Keratinocyte (primary cell): Measurements from ENCODE around the gene IGF1.

Experiments used
- EZH2 ChIP-seq: IDR thresholded peaks from one replicate; pipeline ENCODE4 v1.6.1; 2012; ENCODE audit warnings: inconsistent platforms, mild to moderate bottlenecking, low read length, moderate library complexity
- TF ChIP-seq, protein P1 (sequence below), 3 experiments: IDR thresholded peaks in 1 of 3; conservative IDR thresholded peaks in 1 of 3; optimal IDR thresholded peaks in 1 of 3; 2 replicates in 2 of 3; 3 replicates in 1 of 3; pipeline versions ENCODE3 to v1.5.1; 2011; ENCODE audit warnings: low read length in 3 of 3, mild to moderate bottlenecking in 3 of 3, moderate library complexity in 2 of 3, control low read depth in 1 of 3, inconsistent platforms in 1 of 3; ENCODE audit not compliant: insufficient read depth in 2 of 3; ENCODE audit errors: extremely low read depth in 1 of 3

DNA sequence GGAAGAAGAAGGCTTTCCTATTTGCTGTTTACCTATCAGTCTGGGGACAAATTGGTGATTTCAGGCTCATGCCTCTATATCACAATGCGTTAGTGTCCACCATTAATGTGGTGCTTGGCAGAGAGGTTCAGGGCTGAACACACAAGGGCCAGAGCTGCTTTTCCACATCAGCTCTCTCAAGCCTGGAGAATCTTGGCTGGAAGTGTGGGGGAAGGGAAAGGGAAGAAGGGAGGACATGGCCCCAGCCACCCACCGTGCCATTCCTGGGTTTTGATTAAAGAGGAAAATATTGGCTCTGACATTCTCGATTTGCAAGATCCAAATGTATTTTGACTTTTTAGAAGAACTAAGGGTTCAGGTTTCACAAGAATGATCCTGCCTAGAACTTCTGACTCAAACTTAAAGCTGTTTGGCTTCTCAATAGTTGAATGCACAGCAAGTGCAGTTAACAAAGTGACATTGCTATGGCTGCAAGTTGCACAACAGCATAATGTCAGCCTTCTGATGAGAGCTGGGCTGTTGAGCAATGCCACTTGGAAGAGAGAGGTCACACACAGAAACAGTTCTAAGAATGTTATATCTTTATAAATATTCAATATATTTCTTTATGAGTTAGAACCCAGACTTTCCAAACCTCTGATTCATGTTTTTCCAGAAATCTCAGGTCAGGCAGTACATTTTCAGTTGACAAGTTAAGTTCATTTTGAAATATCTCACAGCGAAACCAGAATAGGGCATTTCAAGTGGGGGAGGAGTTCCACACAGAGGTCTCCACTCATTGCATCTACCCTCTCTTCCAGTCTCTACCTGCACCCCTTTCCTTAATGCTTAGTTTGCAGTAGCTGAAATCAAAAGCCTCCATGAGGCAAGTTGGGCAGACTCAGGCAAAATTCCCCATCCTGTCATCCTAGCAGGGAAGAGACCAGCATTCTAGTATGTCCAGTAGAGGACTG, 25.3 kb downstream of the IGF1 start:
- TF ChIP-seq, protein P1, sequence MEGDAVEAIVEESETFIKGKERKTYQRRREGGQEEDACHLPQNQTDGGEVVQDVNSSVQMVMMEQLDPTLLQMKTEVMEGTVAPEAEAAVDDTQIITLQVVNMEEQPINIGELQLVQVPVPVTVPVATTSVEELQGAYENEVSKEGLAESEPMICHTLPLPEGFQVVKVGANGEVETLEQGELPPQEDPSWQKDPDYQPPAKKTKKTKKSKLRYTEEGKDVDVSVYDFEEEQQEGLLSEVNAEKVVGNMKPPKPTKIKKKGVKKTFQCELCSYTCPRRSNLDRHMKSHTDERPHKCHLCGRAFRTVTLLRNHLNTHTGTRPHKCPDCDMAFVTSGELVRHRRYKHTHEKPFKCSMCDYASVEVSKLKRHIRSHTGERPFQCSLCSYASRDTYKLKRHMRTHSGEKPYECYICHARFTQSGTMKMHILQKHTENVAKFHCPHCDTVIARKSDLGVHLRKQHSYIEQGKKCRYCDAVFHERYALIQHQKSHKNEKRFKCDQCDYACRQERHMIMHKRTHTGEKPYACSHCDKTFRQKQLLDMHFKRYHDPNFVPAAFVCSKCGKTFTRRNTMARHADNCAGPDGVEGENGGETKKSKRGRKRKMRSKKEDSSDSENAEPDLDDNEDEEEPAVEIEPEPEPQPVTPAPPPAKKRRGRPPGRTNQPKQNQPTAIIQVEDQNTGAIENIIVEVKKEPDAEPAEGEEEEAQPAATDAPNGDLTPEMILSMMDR (optimal IDR thresholded peaks at IDR 0.05 in 1 of 3, IDR thresholded peaks at IDR 0.05 in 1 of 3, conservative IDR thresholded peaks at IDR 0.05 in 1 of 3; ENCODE audit: extremely low read depth in 1 of 3, insufficient read depth in 2 of 3, low read length in 3 of 3) = no peak
- TF ChIP-seq EZH2 = no peak
